ENCODE results near the gene REG1B. TPM values are rescaled to one million over a fixed set of nuclear protein-coding genes. Genes with fewer than 3 reads are reported as not detected.

Gene REG1B
- total and polyA plus RNA-seq, 9 of the 15 experiments (the other 6 are each of a cell fraction or from before 2014, with no cell fraction given) = 0.15 to 2.0 TPM; not detected in 7

DNA sequence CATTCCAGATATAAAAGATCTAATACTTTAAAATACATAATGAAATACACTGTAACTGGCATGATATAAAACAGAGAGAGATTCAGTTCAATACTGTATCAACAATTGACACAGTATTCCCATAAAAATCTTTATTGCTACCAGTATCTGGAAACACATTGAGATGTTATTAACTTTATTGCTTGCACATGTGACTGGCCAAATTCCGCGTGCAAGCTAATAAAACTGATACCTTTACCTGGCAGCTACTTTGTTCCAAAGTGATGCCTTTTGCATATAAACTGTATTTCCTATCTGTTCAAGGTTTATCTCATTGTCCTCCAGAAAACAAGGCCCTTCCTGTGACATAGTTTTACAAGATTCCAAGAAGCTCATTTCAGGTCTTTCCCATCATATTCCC, 15.4 kb upstream of the REG1B start:
- Histone ChIP-seq H3K9me1 (ENCODE audit: control insufficient read depth, insufficient read depth, low read length) (no peaks in the 10 kb centered on the region), H3K4me2 (ENCODE audit: insufficient read depth, low read length) (no peak overlapping the region), H3K79me2 (ENCODE audit: control insufficient read depth, insufficient read depth, low read length) (no peaks in the 10 kb centered on the region), H3K27ac (ENCODE audit: extremely low read depth, low read depth, low read length) (no peak overlapping the region), H3K4me3 (no peak overlapping the region), H3K4me1 (replicated peaks in 1 of 2; ENCODE audit: control insufficient read depth in 2 of 2, insufficient read depth in 2 of 2, low read length in 2 of 2) (no peaks in the 10 kb centered on the region), H3K27me3 (ENCODE audit: control insufficient read depth in 2 of 2, insufficient read depth in 2 of 2, low read length in 2 of 2) (no peaks in the 10 kb centered on the region), H3K9me3 (replicated peaks; ENCODE audit: control insufficient read depth, insufficient read depth, low read depth, low read length) (no peaks in the 10 kb centered on the region), H3K9ac (ENCODE audit: insufficient read depth in 1 of 2, low read depth in 2 of 2, low read length in 2 of 2) (no peak overlapping the region), H2AFZ (ENCODE audit: low read depth, low read length) (no peak overlapping the region), H4K20me1 (replicated peaks; ENCODE audit: control insufficient read depth, insufficient read depth, low read length) (no peaks in the 10 kb centered on the region), H3K36me3 (ENCODE audit: control insufficient read depth, insufficient read depth, low read length) (no peaks in the 10 kb centered on the region)
- no peak for DNase-seq (ENCODE audit: extremely low read depth in 1 of 4, low spot score in 3 of 4)
- WGBS (ENCODE audit: insufficient coverage, low coverage, missing lambda C conversion rate) = 0% methylated on average over 2 of the region's 2 CpGs
- intact Hi-C loops (cut with micrococcal nuclease) (no loop called here), in situ Hi-C loops (cut with MboI) (no loop called here)
- TF ChIP-seq FOXA3 (CRISPR knock-in tag; conservative IDR thresholded peaks at IDR 0.05 in 1 of 2, IDR thresholded peaks at IDR 0.05 in 1 of 2) (no peak), KHSRP (IDR thresholded peaks at IDR 0.05) (no peak)
- TF ChIP-seq, protein P1, sequence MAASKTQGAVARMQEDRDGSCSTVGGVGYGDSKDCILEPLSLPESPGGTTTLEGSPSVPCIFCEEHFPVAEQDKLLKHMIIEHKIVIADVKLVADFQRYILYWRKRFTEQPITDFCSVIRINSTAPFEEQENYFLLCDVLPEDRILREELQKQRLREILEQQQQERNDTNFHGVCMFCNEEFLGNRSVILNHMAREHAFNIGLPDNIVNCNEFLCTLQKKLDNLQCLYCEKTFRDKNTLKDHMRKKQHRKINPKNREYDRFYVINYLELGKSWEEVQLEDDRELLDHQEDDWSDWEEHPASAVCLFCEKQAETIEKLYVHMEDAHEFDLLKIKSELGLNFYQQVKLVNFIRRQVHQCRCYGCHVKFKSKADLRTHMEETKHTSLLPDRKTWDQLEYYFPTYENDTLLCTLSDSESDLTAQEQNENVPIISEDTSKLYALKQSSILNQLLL (CRISPR knock-in tag; IDR thresholded peaks at IDR 0.05; ENCODE audit: borderline replicate concordance) = no peak
- no peak for ATAC-seq
- ChIA-PET CTCF (ENCODE audit: low intra/inter-chr PET ratio) (no interaction called here), POLR2A (no interaction called here)
- BruUV-seq (replicated peaks) = no TSS peak
- FAIRE-seq = no peak

DNA sequence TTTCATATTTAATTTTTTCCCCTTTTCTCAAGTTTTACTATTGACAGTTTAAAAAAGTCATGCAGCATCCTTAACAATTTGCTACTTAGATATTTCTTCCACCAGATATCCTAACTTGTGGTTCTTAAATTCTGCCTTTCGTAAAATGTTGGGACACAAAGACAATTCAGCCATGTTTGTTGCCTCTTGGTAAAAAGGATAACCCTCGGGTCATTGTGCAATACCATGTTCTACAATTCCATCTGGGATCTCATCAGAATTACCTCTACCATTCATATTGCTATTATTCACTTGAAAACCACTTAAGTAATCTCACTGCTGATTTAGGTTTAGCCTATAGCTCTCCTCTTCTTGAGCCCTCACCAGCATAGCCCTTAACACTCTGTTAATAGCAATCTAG, 13.2 kb upstream of the REG1B start:
- Histone ChIP-seq H3K36me3 (ENCODE audit: control insufficient read depth, insufficient read depth, low read length) (no peaks in the 10 kb centered on the region), H3K27ac (ENCODE audit: extremely low read depth, low read depth, low read length) (no peak overlapping the region), H3K27me3 (ENCODE audit: control insufficient read depth in 2 of 2, insufficient read depth in 2 of 2, low read length in 2 of 2) (no peaks in the 10 kb centered on the region), H3K4me1 (replicated peaks in 1 of 2; ENCODE audit: control insufficient read depth in 2 of 2, insufficient read depth in 2 of 2, low read length in 2 of 2) (no peaks in the 10 kb centered on the region), H2AFZ (ENCODE audit: low read depth, low read length) (no peak overlapping the region), H3K79me2 (ENCODE audit: control insufficient read depth, insufficient read depth, low read length) (no peaks in the 10 kb centered on the region), H3K4me3 (no peak overlapping the region), H3K9me1 (ENCODE audit: control insufficient read depth, insufficient read depth, low read length) (no peaks in the 10 kb centered on the region), H3K4me2 (ENCODE audit: insufficient read depth, low read length) (no peak overlapping the region), H4K20me1 (replicated peaks; ENCODE audit: control insufficient read depth, insufficient read depth, low read length) (no peaks in the 10 kb centered on the region), H3K9me3 (replicated peaks; ENCODE audit: control insufficient read depth, insufficient read depth, low read depth, low read length) (no peaks in the 10 kb centered on the region), H3K9ac (ENCODE audit: insufficient read depth in 1 of 2, low read depth in 2 of 2, low read length in 2 of 2) (no peak overlapping the region)
- WGBS (ENCODE audit: insufficient coverage, low coverage, missing lambda C conversion rate) = 0% methylated on average over 2 of the region's 2 CpGs
- CTCF ChIA-PET (ENCODE audit: low intra/inter-chr PET ratio) = no interaction called here
- no peak for FAIRE-seq
- intact Hi-C loops (cut with micrococcal nuclease) = no loop called here
- in situ Hi-C loops (cut with MboI) = no loop called here
- no peak for DNase-seq (ENCODE audit: extremely low read depth in 1 of 4, low spot score in 3 of 4)
- no peak for ATAC-seq
- TF ChIP-seq ZSCAN32 (CRISPR knock-in tag; IDR thresholded peaks at IDR 0.05) = no peak
- peak; percentile 31; the same call in 1 of the 2 replicates for TF ChIP-seq CEBPB (tag; IDR thresholded peaks at IDR 0.05)
- POLR2A ChIA-PET = no interaction called here
- no TSS peak for BruUV-seq (replicated peaks)

Measured in K562 (cell line).